HK-2 (cell line): ENCODE data around the gene LELP1.
A peak's percentile ranks its signal among the peaks of the same experiment; 100 is the strongest.
"Not testable (repeated sequence)": the region's sequence is repeated elsewhere in the genome, so short reads cannot be mapped to it uniquely, and the experiment has no call there.

Experiments used
- DNase-seq: peaks from one replicate; pipeline ENCODE4 v3.0.0-alpha.2; 2018; ENCODE audit not compliant: unreplicated experiment

Gene LELP1

DNA sequence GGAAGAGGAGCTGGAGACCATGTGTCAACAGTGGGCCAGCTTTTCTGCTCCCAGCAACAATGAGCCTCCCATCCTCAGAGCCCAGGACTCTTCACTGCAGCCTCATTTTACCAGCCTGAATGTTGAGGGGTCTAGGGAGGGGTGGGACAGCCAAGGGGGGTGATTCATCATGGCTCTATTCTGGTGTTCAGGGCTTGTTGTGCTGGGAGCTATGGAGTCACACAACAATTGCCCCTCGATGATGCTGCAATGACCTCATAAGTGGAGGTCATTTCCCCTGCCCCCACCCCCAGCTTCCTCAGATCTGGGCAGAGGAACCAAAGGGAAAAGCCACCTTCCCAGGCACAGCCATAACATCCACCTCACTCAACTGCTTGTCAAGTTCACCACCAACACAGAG, at the start of gene LELP1:
TSS of gene LELP1 (plus strand) at position 301 of the 400 bp plus-strand sequence. CDS start 1,278 bp downstream, outside the sequence.
- DNase-seq, result no peak

- DNase-seq, result no peak
Observed at GRCh38 chr1:153155541-153155940, 47.7 kb upstream of the LELP1 start.

DNA sequence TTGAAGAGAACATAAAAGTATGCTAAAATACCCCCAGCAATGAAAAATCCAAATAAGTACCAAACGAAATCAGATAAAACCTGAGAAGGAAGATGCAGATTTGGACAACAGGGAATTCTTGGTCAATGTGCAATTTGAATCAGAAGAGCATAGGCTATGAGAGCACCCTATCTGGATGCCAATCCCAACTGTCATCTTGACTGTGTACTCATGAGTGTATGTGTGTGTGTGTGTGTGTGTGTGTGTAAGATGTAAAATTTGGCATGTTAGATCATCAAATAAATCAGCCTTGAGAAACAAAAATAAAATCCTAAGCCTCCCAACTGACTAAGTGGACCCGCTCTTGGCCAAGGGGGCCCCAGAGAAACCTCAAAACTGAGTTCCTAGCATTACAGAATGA, 34.5 kb upstream of the LELP1 start:
- DNase-seq, result no peak

- no peak for DNase-seq
Observed at GRCh38 chr1:153174624-153175023, 28.6 kb upstream of the LELP1 start.

- no peak for DNase-seq
Observed at GRCh38 chr1:153178922-153179321, 24.3 kb upstream of the LELP1 start.

- DNase-seq, result no peak
Observed at GRCh38 chr1:153180556-153180955, 22.7 kb upstream of the LELP1 start.

- DNase-seq, result not testable (repeated sequence)
Observed at GRCh38 chr1:153188301-153188700, 14.9 kb upstream of the LELP1 start.

DNA sequence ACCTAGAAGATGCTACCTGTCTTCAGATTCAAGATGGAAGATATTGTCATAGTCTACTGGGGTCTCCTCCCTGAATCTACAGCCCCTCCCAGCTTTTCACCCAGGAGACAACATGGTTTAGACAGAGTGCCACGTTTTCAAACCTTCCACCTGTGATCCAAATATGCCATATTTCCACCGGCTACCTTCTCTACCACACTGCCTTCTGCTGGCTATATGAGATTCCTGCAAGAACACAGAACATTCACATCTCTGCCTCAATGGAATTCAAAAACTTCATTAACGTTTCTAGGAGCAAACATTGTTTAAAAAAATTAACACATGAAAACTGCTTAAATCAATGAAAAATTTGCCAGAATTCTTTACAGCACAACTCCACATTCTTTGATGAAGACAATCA, 12.9 kb upstream of the LELP1 start:
- no peak for DNase-seq

- no peak for DNase-seq
Observed at GRCh38 chr1:153192697-153193096, 10.5 kb upstream of the LELP1 start.

DNA sequence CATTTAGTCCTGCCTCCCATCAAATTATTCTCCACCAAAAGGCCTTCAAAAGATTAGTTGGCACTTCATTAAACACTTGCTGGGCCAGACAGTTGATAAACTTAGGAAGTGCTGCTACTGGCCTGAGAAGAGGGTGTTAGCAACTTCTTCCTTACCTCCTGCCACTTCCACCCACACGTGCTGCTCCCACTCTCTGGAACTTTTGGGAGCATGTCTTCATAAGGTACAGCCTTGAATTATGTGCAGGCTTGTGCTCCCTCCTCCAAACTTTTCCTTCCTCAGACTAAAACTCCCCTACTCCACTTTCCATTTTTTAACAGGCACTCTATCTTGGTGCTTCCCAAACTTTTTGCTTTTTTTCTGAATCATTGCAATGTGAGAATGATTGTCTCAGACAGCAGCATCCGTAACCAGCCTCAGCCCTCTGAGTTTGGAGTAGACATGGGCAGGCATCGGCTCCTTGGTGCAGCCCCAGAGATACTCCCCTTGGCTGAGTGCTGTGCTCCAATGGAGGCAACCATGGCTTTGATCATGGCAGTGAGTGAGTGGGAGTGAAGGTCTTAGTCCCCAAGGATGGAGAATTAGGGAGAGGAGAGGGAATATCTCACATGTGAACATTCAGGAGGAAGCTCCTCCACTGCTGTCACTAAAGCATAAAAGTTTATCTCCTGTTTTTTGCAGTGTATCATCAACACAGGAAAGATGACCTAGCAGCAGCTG, 8.7 kb upstream of the LELP1 start:
- DNase-seq, result no peak

DNA sequence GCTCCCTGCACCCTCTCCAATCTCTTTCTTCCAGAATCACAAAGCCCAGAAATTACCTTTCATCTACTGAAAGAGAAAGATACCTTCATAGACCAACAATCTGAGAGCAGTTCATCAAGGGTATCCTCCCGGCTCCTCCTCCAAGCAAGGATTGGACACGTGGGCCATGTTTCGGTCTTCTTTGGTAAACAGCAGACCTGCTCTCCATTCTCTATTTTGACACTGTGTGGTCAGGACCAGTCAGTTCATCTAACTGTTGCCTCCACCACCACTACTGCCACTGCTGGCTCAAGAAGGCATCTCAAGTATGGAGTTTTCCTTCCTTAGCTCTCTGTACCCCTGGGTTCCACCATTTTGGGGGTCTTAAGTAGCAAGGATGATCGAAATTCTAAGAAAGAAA, 8.0 kb upstream of the LELP1 start:
- DNase-seq, result no peak

GRCh38 chr1:153202006-153202405, 1.2 kb upstream of the LELP1 start:
- DNase-seq, result no peak

- no peak for DNase-seq
Observed at GRCh38 chr1:153206631-153207030, 3.4 kb downstream of the LELP1 start.

- no peak for DNase-seq
Observed at GRCh38 chr1:153210206-153210605, 7.0 kb downstream of the LELP1 start.

- no peak for DNase-seq
Observed at GRCh38 chr1:153212201-153212600, 9.0 kb downstream of the LELP1 start.

- DNase-seq, result no peak
Observed at GRCh38 chr1:153213519-153213918, 10.3 kb downstream of the LELP1 start.

- no peak for DNase-seq
Observed at GRCh38 chr1:153217212-153217611, 14.0 kb downstream of the LELP1 start, which contains the start of gene PRR9. Gene PRR9 (plus strand): TSS chr1:153217584. CDS start chr1:153218145, 561 bp downstream.

DNA sequence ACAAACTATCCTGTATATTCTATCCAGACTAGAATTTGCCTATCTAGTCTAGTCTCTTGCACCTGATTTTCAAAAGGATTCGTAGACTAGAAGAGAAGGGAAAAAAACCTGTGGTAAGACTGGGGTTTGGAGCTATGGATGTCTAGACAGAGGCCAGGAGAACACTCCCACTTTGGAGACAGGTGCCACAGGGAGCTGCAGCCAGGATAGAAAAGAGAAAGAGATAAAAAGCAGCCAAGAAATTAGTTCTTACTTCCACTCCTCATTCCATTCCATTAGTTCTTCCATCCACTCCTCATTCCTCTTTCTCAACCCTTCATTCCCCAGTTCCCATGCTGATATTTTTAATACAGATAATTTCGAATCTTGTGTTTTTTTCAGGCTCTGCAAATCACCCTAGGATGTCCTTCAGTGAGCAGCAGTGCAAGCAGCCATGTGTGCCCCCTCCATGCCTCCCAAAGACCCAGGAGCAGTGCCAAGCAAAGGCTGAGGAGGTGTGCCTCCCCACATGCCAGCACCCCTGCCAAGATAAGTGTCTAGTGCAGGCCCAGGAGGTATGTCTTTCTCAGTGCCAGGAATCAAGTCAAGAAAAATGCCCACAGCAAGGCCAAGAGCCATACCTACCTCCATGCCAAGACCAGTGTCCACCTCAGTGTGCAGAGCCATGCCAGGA, 14.7 kb downstream of the LELP1 start:
- no peak for DNase-seq

- no peak for DNase-seq
Observed at GRCh38 chr1:153220606-153221303, 17.5 kb downstream of the LELP1 start.

DNA sequence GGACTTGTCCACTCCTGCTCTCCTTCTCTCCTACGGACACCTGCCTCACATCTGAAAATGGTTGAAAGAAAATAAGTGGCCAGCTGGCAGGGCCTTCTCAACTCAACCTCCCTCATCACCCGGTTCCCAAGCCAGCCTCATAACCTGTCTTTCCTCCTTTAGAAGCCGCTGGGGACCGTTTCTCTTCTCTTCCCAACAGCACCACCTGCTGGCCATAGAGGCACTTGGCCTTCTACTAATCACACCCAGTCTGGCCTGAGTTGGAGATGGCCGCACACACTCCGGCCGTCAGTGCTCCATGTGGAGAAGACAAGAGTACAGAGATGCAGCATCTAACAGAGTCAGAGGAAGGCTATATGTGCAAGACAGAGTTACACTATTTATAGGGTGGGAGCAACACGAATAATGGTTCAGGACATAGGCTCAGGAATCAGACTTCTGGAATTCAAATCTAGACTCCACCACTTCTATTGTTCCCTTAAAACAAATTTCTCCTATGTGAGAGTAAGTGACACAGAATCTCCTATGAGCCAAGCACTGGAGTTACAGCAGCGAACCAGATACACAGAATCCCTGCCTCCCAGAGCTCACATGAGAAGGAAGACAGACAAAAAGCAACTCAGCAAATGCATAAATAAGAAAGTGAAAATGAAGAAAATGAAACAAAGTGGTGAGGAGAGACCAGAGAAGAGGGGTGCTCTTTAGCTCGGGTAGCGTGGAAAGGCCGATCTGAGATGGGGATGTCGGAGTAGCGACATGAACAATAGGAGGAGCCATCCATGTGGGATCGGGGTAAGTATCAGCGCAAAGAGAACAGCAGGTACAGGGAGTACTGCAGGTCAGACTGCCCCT, 20.0 kb downstream of the LELP1 start:
- peak; percentile 49 for DNase-seq

DNA sequence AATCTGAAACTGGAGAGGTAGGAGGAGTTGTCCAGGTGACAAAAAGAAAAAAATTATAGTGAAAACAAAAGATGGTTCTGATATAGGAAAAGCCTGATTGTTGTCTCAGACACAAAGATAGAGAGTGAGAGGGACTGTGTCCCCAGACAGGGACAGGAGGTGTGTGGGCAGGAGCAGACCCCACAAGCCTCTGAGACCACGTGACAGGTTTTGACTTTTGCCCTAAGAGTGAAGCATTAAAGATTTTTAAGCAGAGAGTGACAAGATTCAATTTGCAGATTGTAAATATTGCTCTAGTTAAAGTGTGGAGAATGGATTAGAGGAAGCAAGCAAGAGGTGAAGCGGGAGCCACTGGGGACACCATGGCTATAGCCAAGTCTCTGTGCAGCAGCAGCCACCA, 24.6 kb downstream of the LELP1 start:
- no peak for DNase-seq

DNA sequence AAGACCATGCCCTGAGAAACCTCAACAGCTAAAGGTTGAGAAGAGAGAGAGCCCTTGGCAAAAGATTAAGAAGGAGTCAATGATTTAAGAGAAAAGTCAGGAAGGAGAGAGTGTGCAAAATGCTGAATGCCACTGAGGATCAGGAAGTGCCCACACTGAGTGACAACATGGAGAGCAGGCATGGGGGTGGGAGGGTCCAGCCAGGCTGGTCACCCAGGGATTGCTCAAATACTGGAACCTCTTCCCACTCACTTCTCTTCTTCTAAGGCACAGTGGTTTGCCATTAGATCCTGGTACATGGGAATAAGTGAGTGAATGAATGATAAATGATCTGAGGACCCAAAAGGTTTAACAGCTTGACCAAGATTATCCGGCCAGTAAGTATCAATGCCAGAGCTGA, 25.3 kb downstream of the LELP1 start:
- no peak for DNase-seq
